ENCODE results near the gene BCL7A.

The BCL7A gene

GRCh38 chr12:122106843-122107242 is 85.2 kb downstream of the BCL7A start:
- peaks cover 12% of the 10 kb centered on the region for H3K4me1 ChIP-seq
- no peak overlapping the region for H3K4me3 ChIP-seq (ENCODE audit: low read depth, low read length)

GRCh38 chr12:122107261-122107660 is 85.6 kb downstream of the BCL7A start:
- no peaks in the 10 kb centered on the region for H3K9me3 ChIP-seq (ENCODE audit: control insufficient read depth, low read length)
- no peak overlapping the region for H2AFZ ChIP-seq
- no peak overlapping the region for H3K27ac ChIP-seq
- peaks cover 12% of the 10 kb centered on the region for H3K4me1 ChIP-seq
- H3K4me2 ChIP-seq (ENCODE audit: low read length): no peak overlapping the region
- no peak overlapping the region for H3K4me3 ChIP-seq (ENCODE audit: low read depth, low read length)
- no peaks in the 10 kb centered on the region for H3K36me3 ChIP-seq (ENCODE audit: control insufficient read depth, insufficient read depth, low read length)
- TF ChIP-seq CTCF (IDR thresholded peaks at IDR 0.05): no peak
- no peak overlapping the region for H3K9ac ChIP-seq
- H3K79me2 ChIP-seq: peaks cover 54% of the 10 kb centered on the region
- no peaks in the 10 kb centered on the region for H3K27me3 ChIP-seq (ENCODE audit: control insufficient read depth, insufficient read depth, low read length)

More at GRCh38 chr12:122106843-122107242, 85.2 kb downstream of the BCL7A start:
- no peak overlapping the region for H3K9ac ChIP-seq
- H3K36me3 ChIP-seq (ENCODE audit: control insufficient read depth, insufficient read depth, low read length): no peaks in the 10 kb centered on the region
- no peak overlapping the region for H2AFZ ChIP-seq
- TF ChIP-seq CTCF (IDR thresholded peaks at IDR 0.05): no peak
- H3K9me3 ChIP-seq (ENCODE audit: control insufficient read depth, low read length): no peaks in the 10 kb centered on the region
- no peak overlapping the region for H3K27ac ChIP-seq
- H3K4me2 ChIP-seq (ENCODE audit: low read length): no peak overlapping the region
- H3K79me2 ChIP-seq: peaks cover 54% of the 10 kb centered on the region
- no peaks in the 10 kb centered on the region for H3K27me3 ChIP-seq (ENCODE audit: control insufficient read depth, insufficient read depth, low read length)

- peaks cover 29% of the 10 kb centered on the region for H3K79me2 ChIP-seq
- H3K9me3 ChIP-seq (ENCODE audit: control insufficient read depth, low read length): no peaks in the 10 kb centered on the region
- H3K9ac ChIP-seq: no peak overlapping the region
- no peak overlapping the region for H2AFZ ChIP-seq
- TF ChIP-seq CTCF (IDR thresholded peaks at IDR 0.05): no peak
- H3K4me1 ChIP-seq: peaks cover 9% of the 10 kb centered on the region
- peak overlapping the region; percentile 50 for H3K27ac ChIP-seq
- no peak overlapping the region for H3K4me3 ChIP-seq (ENCODE audit: low read depth, low read length)
- no peaks in the 10 kb centered on the region for H3K36me3 ChIP-seq (ENCODE audit: control insufficient read depth, insufficient read depth, low read length)
- no peaks in the 10 kb centered on the region for H3K27me3 ChIP-seq (ENCODE audit: control insufficient read depth, insufficient read depth, low read length)
- H3K4me2 ChIP-seq (ENCODE audit: low read length): peak overlapping the region; percentile 49
These were observed 89.5 kb downstream of the BCL7A start for GRCh38 chr12:122111089-122111641.
